Daoy (cell line): Measurements from ENCODE around the gene ELMOD2. TPM values are rescaled to one million over a fixed set of nuclear protein-coding genes. Genes with fewer than 3 reads are reported as not detected.
"Not testable (repeated sequence)": the region's sequence is repeated elsewhere in the genome, so short reads cannot be mapped to it uniquely, and the experiment has no call there.

ENCODE experiments used
- DNase-seq: peaks from one replicate; pipeline ENCODE4 v3.0.0-alpha.2; 2015; ENCODE audit warnings: low read depth
- total RNA-seq: library from RNA; depleted of rRNA; stranded (reverse); fragments of >200 nt; shearing (Covaris generic); gene quantifications from 2 replicates; pipeline ENCODE4 v1.2.3, GENCODE V29; 2014; rRNA removed

The ELMOD2 gene, protein sequence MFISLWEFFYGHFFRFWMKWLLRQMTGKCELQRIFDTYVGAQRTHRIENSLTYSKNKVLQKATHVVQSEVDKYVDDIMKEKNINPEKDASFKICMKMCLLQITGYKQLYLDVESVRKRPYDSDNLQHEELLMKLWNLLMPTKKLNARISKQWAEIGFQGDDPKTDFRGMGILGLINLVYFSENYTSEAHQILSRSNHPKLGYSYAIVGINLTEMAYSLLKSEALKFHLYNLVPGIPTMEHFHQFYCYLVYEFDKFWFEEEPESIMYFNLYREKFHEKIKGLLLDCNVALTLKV
- 27.2 and 36.1 TPM in 2 replicates for total RNA-seq

DNA sequence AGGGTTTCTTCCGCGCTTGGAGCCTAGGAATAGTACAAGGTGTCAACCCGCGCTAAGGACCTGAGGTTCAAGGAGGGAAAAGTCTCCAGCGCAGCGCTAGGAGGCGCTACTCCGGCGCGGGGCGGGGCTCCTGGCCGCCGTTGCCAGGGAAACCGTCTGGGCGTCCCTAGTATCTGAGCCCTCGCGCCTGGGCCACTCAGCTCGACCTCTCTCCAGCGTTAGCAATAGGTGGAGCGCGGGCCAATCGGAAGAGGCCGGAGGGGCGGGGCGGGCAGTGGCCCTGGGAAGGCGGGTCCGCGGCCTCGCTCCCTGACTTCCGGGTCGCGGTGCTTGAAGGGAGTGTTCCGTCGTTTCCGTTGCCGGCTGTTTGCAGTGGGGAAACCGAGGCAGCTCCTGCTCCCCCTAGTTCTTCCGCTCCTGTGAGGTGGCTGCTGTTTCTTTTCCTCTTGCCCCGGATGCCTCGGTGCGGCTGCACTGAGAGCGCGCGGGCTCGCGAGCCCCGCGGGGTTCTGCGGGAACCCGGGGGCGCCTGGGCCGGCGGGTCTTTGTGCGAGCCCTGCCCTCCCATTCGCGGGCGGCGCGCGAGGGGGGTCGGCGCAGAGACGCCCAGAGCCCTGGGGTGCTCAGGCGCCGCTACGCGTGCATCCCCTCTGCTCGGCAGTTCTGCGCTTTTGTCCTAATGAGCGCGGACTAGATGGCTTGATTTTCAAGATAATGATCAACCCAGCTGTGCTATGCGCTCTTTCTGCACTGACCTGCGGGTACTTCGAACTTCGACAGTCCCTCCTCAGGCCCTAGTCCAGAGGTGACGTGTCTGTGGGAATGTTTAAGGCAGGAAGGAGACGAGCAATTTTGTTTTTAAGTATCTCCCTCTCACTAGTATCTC lies at the start of gene ELMOD2:
Gene ELMOD2 (plus strand): TSS at position 312 of the 886 bp plus-strand sequence. CDS start 1,261 bp downstream, outside the sequence.
- DNase-seq, result peak; percentile 94

DNA sequence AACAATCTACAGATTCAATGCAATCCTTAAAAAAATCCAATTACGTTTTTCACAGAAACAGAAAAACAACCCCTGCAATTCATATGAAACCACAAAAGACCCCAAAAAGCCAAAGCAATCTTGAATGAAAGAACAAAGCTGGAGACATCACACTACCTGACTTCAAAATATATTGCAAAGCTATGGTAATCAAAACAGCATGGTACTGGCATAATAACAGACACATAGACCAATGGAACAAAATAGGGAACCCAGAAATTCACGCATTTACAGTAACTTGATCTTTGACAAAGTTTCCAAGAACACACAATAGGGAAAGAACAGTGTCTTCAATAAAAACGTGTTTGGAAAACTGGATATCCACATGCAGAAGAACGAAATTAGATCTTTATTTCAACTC lies 40.5 kb upstream of the ELMOD2 start:
- no peak for DNase-seq

- no peak for DNase-seq
Measured at GRCh38 chr4:140485939-140486338, 38.0 kb upstream of the ELMOD2 start.

DNA sequence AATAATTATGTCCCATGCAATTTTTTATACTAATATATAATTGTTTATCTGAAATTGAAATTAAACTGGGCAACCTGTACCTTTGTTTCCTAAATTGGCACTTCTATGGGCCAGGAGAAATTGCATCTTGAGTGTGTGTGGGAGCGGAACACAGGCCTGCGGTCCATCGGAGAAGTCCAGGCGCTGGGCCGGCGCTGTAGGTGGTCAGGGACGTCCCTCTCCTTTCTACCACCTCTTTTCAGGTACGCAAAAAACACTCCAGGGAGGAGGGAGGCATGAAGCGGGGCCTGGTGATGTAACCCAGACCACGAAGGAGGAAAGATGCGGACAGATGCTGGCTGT lies 26.6 kb upstream of the ELMOD2 start:
- DNase-seq, result no peak

- no peak for DNase-seq
Measured at GRCh38 chr4:140497747-140498636, 26.0 kb upstream of the ELMOD2 start, which contains the start of gene MGAT4D. Gene MGAT4D, minus strand, starts transcription at chr4:140498293. Its CDS starts 71 bp downstream, at chr4:140498222.

DNA sequence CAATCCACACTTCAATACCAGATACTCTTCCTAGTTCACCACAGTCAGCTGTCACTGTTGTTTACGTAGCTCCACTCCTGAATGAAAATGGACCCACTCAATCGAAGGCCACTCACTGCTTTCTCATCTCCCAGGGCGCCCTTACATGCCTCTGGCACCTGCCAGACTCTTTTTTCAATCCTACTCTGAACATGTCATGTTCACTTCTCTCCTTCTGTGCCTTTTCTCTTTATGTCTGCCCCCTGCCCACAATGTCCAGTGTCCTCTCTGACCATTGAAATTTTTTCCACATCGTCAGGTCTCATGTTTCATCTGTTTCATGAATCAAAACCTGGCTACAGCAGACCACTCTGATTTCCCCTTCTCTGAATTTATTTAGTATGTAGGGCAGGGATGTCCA lies 24.6 kb upstream of the ELMOD2 start:
- DNase-seq, result no peak

DNA sequence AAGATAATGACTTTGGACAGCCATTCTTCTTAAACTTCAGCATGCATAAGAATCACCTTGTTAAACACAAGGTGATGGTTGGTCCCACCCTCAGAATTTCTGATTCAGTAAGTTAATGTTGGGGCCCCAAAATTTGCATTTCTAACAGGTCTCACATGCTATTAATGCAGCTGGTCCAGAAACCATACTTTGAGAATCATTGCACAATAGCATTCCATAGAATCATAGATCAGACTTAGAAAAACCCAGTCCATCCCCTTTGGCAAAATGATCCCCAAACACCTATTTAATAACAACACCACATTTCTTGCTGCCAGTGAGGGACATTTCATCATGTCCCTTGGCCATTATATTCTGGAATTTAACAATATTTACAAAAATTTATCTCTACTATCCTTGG lies 19.7 kb upstream of the ELMOD2 start:
- no peak for DNase-seq

GRCh38 chr4:140513765-140514164 lies 10.2 kb upstream of the ELMOD2 start:
- not testable (repeated sequence) for DNase-seq

GRCh38 chr4:140515423-140515822 lies 8.5 kb upstream of the ELMOD2 start:
- no peak for DNase-seq

DNA sequence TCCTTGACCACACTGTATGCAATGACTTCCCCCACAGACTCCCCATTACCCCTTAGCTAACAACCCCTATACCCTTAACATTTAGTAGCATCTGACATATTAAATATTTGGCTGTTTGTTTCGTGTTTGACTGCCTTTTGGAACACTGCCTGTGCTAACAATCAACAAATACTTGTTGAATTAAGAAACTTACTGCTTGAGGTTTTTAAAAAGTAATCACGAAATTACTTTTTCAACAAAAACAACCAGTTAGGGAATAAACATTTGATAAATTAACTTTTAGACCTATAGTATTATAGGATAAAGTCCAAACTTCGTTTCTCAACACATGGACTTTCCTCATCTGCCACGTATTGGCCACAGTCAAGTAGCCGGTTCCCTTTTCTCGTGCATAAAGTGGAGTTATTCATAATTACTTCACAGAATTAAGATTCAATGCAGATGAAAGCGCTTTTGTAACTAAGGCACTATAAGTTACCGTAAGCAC lies 555 bp upstream of the ELMOD2 start:
- no peak for DNase-seq

DNA sequence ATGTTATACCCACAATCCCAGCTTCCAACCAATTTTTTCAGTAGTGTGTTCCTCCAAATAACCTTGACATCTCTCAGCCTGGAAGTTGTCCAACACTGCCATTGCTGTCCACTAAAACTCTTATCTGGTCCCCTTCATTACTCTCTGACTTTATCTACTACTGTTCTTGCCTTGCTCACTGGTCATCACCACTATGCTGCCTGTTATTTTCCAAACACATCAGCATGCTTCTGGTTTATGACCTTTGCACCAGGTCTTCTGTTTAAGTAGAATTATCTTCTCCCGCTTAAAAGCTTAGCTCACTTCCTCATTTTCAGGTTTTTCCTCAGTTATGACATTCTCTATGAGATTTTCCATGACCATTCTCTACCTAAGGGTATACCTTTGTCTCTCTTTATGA lies 5.5 kb downstream of the ELMOD2 start:
- DNase-seq, result no peak

- no peak for DNase-seq
Measured at GRCh38 chr4:140533951-140534480, 10.0 kb downstream of the ELMOD2 start.

- no peak for DNase-seq
Measured at GRCh38 chr4:140556372-140557085, 32.6 kb downstream of the ELMOD2 start.

GRCh38 chr4:140557831-140558435 lies 34.0 kb downstream of the ELMOD2 start:
- no peak for DNase-seq

GRCh38 chr4:140559696-140560095 lies 35.7 kb downstream of the ELMOD2 start:
- no peak for DNase-seq

DNA sequence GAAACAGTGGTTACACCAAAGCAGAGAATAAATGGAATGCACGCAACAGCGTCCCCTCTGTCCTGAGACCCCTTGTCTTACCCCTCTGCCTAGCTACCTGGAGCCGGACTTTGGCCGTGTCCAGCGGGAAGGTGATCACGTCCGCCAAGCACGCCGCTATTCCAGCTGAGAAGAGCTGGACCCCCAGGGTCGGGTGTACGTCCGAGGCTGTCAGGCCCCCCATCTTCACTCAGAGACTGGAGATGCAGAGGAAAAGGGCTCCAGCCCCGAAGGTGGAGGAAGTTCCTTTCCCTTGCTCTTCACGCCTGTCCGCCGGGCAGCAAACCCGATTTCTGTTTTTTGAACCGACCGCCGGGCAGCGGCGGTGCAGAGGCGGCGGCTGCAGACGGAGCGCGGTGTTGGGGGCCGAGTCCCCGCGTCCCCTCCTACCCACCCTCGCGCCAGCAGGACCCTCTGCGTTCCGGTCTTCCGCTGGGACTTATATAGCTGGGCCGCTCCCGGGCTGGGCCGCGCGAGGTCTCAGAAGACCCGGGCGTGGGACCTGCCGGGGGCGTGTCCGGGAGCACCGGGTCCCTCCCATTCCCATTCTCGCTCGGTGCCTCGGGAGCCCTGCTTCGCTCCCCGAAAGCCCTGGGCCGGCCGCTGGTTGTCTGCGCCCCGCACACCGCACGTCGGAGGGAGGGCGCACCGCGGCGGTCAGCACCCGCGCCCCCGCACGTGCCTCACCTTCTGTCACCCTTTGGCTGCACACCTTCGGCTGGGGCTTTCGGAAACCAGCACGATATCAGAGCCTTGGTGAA lies 44.7 kb downstream of the ELMOD2 start, which contains the start of gene UCP1:
Gene UCP1 (minus strand): TSS at position 455 of the 800 bp plus-strand sequence. CDS start 232 bp downstream, at position 223.
- DNase-seq, result peak; percentile 18

- no peak for DNase-seq
Measured at GRCh38 chr4:140569307-140569638, 45.3 kb downstream of the ELMOD2 start.

- DNase-seq, result no peak
Measured at GRCh38 chr4:140571620-140572019, 47.7 kb downstream of the ELMOD2 start.

DNA sequence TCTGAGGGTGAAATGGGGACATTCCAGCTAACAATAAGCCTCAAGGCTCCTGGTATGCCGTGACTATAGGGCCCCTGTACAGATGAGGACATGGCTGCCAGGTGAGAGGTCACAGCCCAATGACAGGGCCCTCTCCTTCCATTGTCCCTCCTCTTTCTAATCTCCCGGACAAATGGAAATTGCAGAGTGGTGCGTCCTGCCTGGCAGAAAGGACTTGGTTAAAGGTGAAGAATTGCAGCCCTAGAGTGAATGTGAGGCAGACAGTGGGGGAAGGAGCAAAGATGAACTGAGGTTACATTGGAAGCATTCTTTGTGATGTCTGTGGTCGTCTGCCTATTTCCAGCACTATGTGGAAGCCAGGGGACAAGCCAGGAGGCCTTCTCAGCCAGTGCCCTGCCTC lies 51.5 kb downstream of the ELMOD2 start:
- no peak for DNase-seq

- no peak for DNase-seq
Measured at GRCh38 chr4:140579278-140579677, 55.3 kb downstream of the ELMOD2 start.
